BLaER1 (cell line): ENCODE data around the gene NFIX.

Experiments used
- H3K27ac ChIP-seq: shearing (Covaris generic); formaldehyde crosslinking; 2 replicates; pipeline ENCODE4 v1.8.1; 2022
- H3K27me3 ChIP-seq: shearing (Covaris generic); formaldehyde crosslinking; 2 replicates; pipeline ENCODE4 v1.8.1; 2022
- H3K36me3 ChIP-seq: shearing (Covaris generic); formaldehyde crosslinking; 2 replicates; pipeline ENCODE4 v1.8.1; 2022
- H3K4me1 ChIP-seq: shearing (Covaris generic); formaldehyde crosslinking; 2 replicates; pipeline ENCODE4 v1.8.1; 2022
- H3K4me2 ChIP-seq: shearing (Covaris generic); formaldehyde crosslinking; 2 replicates; pipeline ENCODE4 v1.8.1; 2022
- H3K4me3 ChIP-seq: shearing (Covaris generic); formaldehyde crosslinking; 2 replicates; pipeline ENCODE4 v1.8.1; 2022
- H3K9ac ChIP-seq: shearing (Covaris generic); formaldehyde crosslinking; 2 replicates; pipeline ENCODE4 v1.8.1; 2022
- H3K9me3 ChIP-seq: shearing (Covaris generic); formaldehyde crosslinking; 2 replicates; pipeline ENCODE4 v1.8.1; 2022
- H4K20me1 ChIP-seq: shearing (Covaris generic); formaldehyde crosslinking; 2 replicates; pipeline ENCODE4 v1.8.1; 2022
- Cebpa-rat ChIP-seq: shearing (Covaris generic); IDR thresholded peaks from 2 replicates; pipeline ENCODE4 v1.8.1; 2022

Gene NFIX

DNA sequence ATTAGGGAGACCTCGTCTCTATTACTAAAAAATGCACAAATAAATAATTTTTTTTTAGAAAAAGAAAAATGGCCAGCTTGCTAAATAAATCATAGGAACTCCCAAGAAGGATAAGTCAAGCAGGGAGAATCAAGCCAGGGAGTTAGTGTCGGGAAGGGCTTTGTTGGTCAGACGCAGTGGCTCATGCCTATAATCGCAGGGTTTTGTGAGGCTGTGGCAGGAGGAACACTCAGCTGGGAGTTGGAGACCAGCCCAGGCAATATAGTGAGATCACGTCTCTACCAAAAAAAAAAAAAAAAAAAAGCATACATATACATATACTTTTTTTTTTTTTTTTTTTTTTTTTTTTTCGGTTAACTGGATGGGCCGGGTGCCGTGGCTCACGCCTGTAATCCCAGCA lies 131.8 kb downstream of the NFIX start:
- no peak for TF ChIP-seq Cebpa-rat
- Histone ChIP-seq H4K20me1 (peaks cover 100% of the 10 kb centered on the region), H3K27me3 (no peaks in the 10 kb centered on the region), H3K4me1 (peaks cover 48% of the 10 kb centered on the region), H3K9me3 (no peaks in the 10 kb centered on the region), H3K36me3 (peaks cover 89% of the 10 kb centered on the region), H3K4me2 (peak overlapping the region; percentile 45), H3K4me3 (no peak overlapping the region), H3K27ac (no peak overlapping the region), H3K9ac (no peak overlapping the region)

GRCh38 chr19:13127811-13128575 lies 132.7 kb downstream of the NFIX start:
- Histone ChIP-seq H3K4me2 (peak overlapping the region; percentile 45), H3K27me3 (no peaks in the 10 kb centered on the region), H3K9me3 (no peaks in the 10 kb centered on the region), H3K9ac (peak overlapping the region; percentile 9; the same call in 1 of the 2 replicates), H3K27ac (peak overlapping the region; percentile 45; the same call in 1 of the 2 replicates), H4K20me1 (peaks cover 100% of the 10 kb centered on the region), H3K4me3 (no peak overlapping the region), H3K36me3 (peaks cover 88% of the 10 kb centered on the region), H3K4me1 (peaks cover 47% of the 10 kb centered on the region)
- no peak for TF ChIP-seq Cebpa-rat

GRCh38 chr19:13128583-13128982 lies 133.3 kb downstream of the NFIX start:
- Histone ChIP-seq H3K36me3 (peaks cover 88% of the 10 kb centered on the region), H3K27ac (peak overlapping the region; percentile 45; the same call in 1 of the 2 replicates), H4K20me1 (peaks cover 100% of the 10 kb centered on the region)

GRCh38 chr19:13129384-13129783 lies 134.1 kb downstream of the NFIX start:
- H4K20me1 ChIP-seq: peaks cover 100% of the 10 kb centered on the region
- H3K9ac ChIP-seq: no peak overlapping the region
- peaks cover 88% of the 10 kb centered on the region for H3K36me3 ChIP-seq
- H3K4me3 ChIP-seq: no peak overlapping the region
- H3K4me2 ChIP-seq: no peak overlapping the region
- peaks cover 46% of the 10 kb centered on the region for H3K4me1 ChIP-seq
- no peak for TF ChIP-seq Cebpa-rat
- H3K27me3 ChIP-seq: no peaks in the 10 kb centered on the region
- no peak overlapping the region for H3K27ac ChIP-seq
- no peaks in the 10 kb centered on the region for H3K9me3 ChIP-seq

More at GRCh38 chr19:13128583-13128982, 133.3 kb downstream of the NFIX start:
- Histone ChIP-seq H3K4me1 (peaks cover 47% of the 10 kb centered on the region), H3K9me3 (no peaks in the 10 kb centered on the region), H3K27me3 (no peaks in the 10 kb centered on the region), H3K4me3 (no peak overlapping the region), H3K9ac (no peak overlapping the region; the same call in 1 of the 2 replicates), H3K4me2 (no peak overlapping the region; the same call in 1 of the 2 replicates)
- TF ChIP-seq Cebpa-rat: no peak

DNA sequence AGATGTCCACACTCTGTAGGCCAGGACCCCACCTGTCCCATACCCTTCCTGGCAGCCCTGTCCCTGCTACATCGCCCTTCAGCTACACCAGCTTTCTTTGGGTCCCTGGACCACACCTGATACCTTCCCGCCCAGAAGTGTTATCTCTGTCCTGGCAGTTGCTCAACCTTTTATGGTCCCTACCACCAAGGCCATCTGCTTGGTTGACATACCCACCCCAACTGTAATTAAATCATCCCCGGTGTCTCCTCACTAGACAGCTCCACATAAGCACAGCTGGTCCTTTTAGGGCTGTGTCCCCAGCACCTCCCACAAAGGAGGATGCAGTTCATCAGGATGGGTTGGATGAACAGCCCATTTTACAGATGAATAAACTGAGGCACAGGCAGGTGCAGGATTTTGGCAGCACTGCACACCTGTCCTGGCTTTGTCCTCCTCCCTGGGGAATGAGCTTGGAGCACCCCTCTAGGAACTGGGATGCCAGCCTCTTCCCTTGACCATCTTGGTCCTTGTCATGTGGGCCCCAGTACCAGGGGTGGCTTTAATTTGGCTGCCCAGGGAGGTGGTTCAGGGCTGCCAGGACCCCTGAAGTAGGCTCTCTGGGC lies 135.7 kb downstream of the NFIX start:
- Histone ChIP-seq H3K9me3 (no peaks in the 10 kb centered on the region), H3K36me3 (peaks cover 88% of the 10 kb centered on the region), H3K9ac (no peak overlapping the region), H3K4me2 (no peak overlapping the region), H3K4me3 (no peak overlapping the region), H4K20me1 (peaks cover 100% of the 10 kb centered on the region), H3K4me1 (peaks cover 35% of the 10 kb centered on the region), H3K27ac (no peak overlapping the region), H3K27me3 (no peaks in the 10 kb centered on the region)
- TF ChIP-seq Cebpa-rat: no peak

DNA sequence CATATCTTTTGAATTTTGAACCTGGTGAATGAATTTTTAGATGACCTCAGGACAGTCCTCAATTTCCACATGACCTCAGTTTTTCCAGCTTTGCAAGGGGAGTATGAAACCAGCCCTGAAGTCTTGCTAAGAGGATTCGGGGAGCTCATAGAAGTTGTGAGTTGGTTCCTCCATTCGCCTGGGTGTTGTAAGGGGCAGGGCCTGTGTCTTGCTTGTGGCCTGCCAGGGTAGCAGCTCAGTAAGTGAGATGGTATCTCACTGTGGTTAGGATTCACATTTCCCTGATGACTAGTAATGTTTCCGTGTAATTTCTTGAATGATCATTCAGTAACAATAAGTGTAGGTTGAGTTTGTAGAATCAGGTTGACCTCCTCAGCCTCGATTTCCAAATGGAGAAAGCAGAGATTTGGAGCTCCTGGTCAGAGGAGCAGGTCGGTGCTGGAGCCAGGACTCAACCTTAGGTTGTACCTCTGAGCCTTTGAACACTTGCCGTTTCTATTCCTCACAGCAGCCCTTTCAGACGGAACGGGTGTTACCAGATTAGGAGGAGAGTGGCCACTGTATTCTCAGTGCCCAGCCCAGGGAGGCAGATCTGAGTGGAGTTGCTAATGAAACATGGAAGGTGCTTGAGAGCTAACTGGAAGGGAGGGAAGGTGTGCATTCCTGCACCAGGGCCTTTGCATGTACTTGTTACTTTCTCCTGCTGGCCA lies 137.4 kb downstream of the NFIX start:
- Histone ChIP-seq H3K4me3 (no peak overlapping the region), H4K20me1 (peaks cover 100% of the 10 kb centered on the region), H3K27ac (no peak overlapping the region), H3K4me1 (peaks cover 20% of the 10 kb centered on the region), H3K9me3 (no peaks in the 10 kb centered on the region), H3K4me2 (no peak overlapping the region), H3K36me3 (peaks cover 95% of the 10 kb centered on the region), H3K9ac (no peak overlapping the region), H3K27me3 (no peaks in the 10 kb centered on the region)
- no peak for TF ChIP-seq Cebpa-rat

DNA sequence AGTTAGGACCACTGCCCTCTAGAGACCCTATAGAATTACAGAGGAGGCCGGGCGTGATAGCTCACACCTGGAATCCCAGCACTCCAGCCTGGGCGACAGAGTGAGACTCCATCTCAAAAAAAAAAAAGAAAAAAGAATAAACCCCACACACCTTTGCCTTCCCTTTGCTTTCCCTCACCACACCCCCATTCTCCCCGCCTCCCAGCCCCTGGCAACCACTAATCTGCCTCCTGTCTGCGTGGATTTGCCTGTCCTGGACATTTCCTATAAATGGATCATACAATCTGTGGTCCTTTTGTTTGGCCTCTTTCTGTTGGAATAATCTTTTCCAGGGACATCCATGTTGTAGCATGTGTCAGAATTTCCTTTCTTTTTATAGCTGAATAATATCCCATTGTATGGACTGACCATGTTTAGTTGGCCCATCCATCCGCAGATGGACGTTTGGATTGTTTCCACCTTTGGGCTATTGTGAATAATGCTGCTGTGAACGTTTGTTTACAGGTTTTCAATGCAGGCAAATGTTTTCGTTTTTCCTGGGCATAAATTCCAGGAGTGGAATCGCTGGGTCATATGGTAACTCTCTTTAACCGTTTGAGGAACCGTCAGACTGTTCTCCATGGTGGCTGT lies 138.1 kb downstream of the NFIX start:
- Histone ChIP-seq H3K36me3 (peaks cover 96% of the 10 kb centered on the region), H3K9ac (no peak overlapping the region), H3K4me2 (no peak overlapping the region), H3K4me3 (no peak overlapping the region), H3K27me3 (no peaks in the 10 kb centered on the region), H4K20me1 (peaks cover 100% of the 10 kb centered on the region), H3K4me1 (peaks cover 20% of the 10 kb centered on the region), H3K27ac (no peak overlapping the region), H3K9me3 (no peaks in the 10 kb centered on the region)
- TF ChIP-seq Cebpa-rat: no peak

GRCh38 chr19:13134626-13135025 lies 139.4 kb downstream of the NFIX start:
- H4K20me1 ChIP-seq: peaks cover 93% of the 10 kb centered on the region
- no peak overlapping the region for H3K4me3 ChIP-seq

DNA sequence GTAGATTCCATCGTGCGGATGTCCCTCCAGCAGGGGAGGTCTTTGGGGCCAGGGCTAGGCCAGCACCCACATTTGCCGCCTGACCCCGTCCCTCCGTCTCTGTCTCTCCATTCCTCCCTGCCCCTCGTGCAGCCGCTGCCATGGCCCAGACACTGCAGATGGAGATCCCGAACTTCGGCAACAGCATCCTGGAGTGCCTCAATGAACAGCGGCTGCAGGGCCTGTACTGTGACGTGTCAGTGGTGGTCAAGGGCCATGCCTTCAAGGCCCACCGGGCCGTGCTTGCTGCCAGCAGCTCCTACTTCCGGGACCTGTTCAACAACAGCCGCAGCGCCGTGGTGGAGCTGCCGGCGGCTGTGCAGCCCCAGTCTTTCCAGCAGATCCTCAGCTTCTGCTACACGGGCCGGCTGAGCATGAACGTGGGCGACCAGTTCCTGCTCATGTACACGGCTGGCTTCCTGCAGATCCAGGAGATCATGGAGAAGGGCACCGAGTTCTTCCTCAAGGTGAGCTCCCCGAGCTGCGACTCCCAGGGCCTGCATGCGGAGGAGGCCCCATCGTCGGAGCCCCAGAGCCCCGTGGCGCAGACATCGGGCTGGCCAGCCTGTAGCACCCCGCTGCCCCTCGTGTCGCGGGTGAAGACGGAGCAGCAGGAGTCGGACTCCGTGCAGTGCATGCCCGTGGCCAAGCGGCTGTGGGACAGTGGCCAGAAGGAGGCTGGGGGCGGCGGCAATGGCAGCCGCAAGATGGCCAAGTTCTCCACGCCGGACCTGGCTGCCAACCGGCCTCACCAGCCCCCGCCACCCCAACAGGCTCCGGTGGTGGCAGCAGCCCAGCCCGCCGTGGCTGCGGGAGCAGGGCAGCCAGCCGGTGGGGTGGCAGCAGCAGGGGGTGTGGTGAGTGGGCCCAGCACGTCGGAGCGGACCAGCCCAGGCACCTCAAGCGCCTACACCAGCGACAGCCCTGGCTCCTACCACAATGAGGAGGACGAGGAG lies 140.1 kb downstream of the NFIX start:
- Histone ChIP-seq H3K4me2 (no peak overlapping the region), H4K20me1 (peaks cover 85% of the 10 kb centered on the region), H3K27ac (no peak overlapping the region), H3K36me3 (peaks cover 82% of the 10 kb centered on the region), H3K4me3 (no peak overlapping the region), H3K27me3 (no peaks in the 10 kb centered on the region), H3K9me3 (no peaks in the 10 kb centered on the region), H3K9ac (no peak overlapping the region), H3K4me1 (peaks cover 22% of the 10 kb centered on the region)
- no peak for TF ChIP-seq Cebpa-rat

More at GRCh38 chr19:13134626-13135025, 139.4 kb downstream of the NFIX start:
- no peak overlapping the region for H3K27ac ChIP-seq
- TF ChIP-seq Cebpa-rat: no peak
- peaks cover 88% of the 10 kb centered on the region for H3K36me3 ChIP-seq
- no peak overlapping the region for H3K9ac ChIP-seq
- H3K4me1 ChIP-seq: peaks cover 19% of the 10 kb centered on the region
- no peak overlapping the region for H3K4me2 ChIP-seq
- no peaks in the 10 kb centered on the region for H3K27me3 ChIP-seq
- H3K9me3 ChIP-seq: no peaks in the 10 kb centered on the region
